ENCODE measurements around the gene MAP3K5.

MAP3K5 gene

GRCh38 chr6:136809091-136809860, 17.0 kb upstream of the MAP3K5 start:
- no peak for ATAC-seq
- TF ChIP-seq BACH2 (CRISPR knock-in tag; IDR thresholded peaks at IDR 0.05; ENCODE audit: borderline replicate concordance) (no peak), ISL1 (CRISPR knock-in tag; IDR thresholded peaks at IDR 0.05) (no peak), ZFP30 (CRISPR knock-in tag; IDR thresholded peaks at IDR 0.05) (no peak), OSR1 (CRISPR knock-in tag; IDR thresholded peaks at IDR 0.05) (no peak), TOX (CRISPR knock-in tag; IDR thresholded peaks at IDR 0.05; ENCODE audit: borderline replicate concordance) (no peak), PPARA (CRISPR knock-in tag; IDR thresholded peaks at IDR 0.05; ENCODE audit: borderline replicate concordance) (no peak), POU6F1 (CRISPR knock-in tag; IDR thresholded peaks at IDR 0.05; ENCODE audit: borderline replicate concordance, low read depth) (no peak), ZNF565 (CRISPR knock-in tag; conservative IDR thresholded peaks at IDR 0.05; ENCODE audit: low read depth) (no peak), SNAI2 (CRISPR knock-in tag; IDR thresholded peaks at IDR 0.05) (no peak), CREB5 (CRISPR knock-in tag; IDR thresholded peaks at IDR 0.05; ENCODE audit: low read depth) (no peak), TSHZ2 (CRISPR knock-in tag; IDR thresholded peaks at IDR 0.05) (no peak)

DNA sequence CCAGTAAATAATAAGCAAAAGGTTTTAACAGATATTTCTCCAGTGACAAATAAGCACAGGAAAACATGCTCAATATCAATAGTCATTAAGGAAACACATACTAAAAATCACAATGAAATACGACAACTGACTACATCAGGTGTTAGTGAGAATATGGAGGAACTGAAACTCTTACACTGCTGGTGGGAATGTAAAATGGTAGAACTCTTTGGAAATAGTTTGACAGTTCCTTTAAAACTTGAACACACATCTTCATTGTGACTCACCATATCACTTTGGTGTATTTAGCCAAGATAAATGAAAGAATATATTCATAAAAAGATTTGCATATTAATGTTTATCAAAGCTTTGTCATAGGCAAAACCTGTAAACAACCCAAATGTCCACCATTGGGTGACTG, 11.3 kb upstream of the MAP3K5 start:
- TF ChIP-seq ZFP30 (CRISPR knock-in tag; IDR thresholded peaks at IDR 0.05) (no peak), GLIS3 (CRISPR knock-in tag; IDR thresholded peaks at IDR 0.05) (no peak), ZNF8 (CRISPR knock-in tag; IDR thresholded peaks at IDR 0.05) (no peak), ZC3H10 (CRISPR knock-in tag; IDR thresholded peaks at IDR 0.05) (no peak), PPARA (CRISPR knock-in tag; IDR thresholded peaks at IDR 0.05; ENCODE audit: borderline replicate concordance) (no peak), CREB5 (CRISPR knock-in tag; IDR thresholded peaks at IDR 0.05; ENCODE audit: low read depth) (no peak), ARNTL (CRISPR knock-in tag; IDR thresholded peaks at IDR 0.05; ENCODE audit: borderline replicate concordance, low read depth) (no peak), SNAI2 (CRISPR knock-in tag; IDR thresholded peaks at IDR 0.05) (no peak), BACH2 (CRISPR knock-in tag; IDR thresholded peaks at IDR 0.05; ENCODE audit: borderline replicate concordance) (no peak)

DNA sequence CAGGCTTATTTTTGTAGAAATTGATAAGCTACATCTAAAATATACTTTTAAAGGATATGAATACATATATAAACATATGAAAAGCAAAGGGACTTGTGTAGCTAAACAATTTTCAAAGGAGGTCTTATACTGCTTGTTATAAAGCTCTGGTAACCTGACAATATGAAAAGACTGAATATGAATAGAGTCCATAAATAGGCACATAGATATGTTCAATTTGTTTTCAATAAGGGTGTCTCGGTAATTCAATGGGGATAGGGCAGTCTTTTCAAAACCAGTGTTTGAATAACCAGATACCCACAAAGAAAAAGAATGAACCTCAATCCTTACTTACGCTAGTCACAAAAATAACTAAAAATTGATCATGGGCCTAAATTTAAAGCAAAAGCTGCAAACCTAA, 9.3 kb upstream of the MAP3K5 start:
- no peak for ATAC-seq
- TF ChIP-seq CSRNP3 (CRISPR knock-in tag; IDR thresholded peaks at IDR 0.05), result no peak
- TF ChIP-seq ZC3H10 (CRISPR knock-in tag; IDR thresholded peaks at IDR 0.05), result no peak

More for the DNA sequence above, 11.3 kb upstream of the MAP3K5 start:
- no peak for ATAC-seq

DNA sequence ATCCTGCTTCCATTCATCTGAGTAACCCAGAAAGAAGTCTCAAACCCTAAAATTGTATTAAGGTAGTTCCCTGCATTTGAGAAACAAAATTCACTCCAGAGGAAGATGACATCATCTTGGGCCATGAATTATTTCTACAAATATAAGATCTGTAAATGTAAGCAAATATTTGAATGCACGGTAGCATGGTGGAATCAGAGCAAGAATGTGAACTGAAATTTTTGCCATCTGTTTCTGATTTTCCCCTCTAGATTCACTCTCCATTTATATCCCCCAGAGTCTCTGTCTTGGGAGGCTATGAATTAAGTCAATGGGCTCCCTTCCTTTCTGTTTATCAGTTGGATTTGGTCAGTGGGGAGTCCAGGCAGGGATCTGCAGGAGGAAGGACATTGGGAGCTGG, 5.8 kb upstream of the MAP3K5 start:
- ATAC-seq, result no peak
- TF ChIP-seq CREB5 (CRISPR knock-in tag; IDR thresholded peaks at IDR 0.05; ENCODE audit: low read depth) (no peak), OSR1 (CRISPR knock-in tag; IDR thresholded peaks at IDR 0.05) (no peak), TSHZ2 (CRISPR knock-in tag; IDR thresholded peaks at IDR 0.05) (no peak), RARB (CRISPR knock-in tag; IDR thresholded peaks at IDR 0.05) (no peak)
